IPS-NIHi7 (cell line): ENCODE results near the gene ZFP92.
"Not testable (repeated sequence)": the region's sequence is repeated elsewhere in the genome, so short reads cannot be mapped to it uniquely, and the experiment has no call there.

ENCODE experiments used
- DNase-seq: peaks from one replicate; pipeline ENCODE4 v3.0.0; 2012; ENCODE audit warnings: mixed read lengths; ENCODE audit errors: extremely low spot score

The ZFP92 gene

DNA sequence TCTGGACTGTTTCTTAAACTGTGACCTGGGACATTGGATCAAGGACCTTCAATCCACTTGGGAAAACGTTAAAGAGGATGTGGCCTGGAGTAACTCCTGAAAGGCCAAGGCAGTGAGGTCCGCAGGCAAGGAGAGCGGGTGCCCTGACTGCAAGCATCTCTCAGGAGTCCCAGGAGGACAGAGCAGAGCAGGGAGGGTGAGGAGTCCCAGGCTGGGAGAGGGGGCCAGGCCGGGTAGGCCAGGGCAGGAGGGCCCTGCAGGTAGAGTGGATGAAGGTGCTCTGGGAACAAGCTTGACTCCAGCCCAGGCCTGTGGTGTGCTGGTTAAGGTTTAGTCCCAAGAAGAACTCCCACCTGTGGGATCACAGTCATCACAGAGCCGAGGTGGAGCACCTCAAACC lies 23.9 kb upstream of the ZFP92 start:
- no peak for DNase-seq

DNA sequence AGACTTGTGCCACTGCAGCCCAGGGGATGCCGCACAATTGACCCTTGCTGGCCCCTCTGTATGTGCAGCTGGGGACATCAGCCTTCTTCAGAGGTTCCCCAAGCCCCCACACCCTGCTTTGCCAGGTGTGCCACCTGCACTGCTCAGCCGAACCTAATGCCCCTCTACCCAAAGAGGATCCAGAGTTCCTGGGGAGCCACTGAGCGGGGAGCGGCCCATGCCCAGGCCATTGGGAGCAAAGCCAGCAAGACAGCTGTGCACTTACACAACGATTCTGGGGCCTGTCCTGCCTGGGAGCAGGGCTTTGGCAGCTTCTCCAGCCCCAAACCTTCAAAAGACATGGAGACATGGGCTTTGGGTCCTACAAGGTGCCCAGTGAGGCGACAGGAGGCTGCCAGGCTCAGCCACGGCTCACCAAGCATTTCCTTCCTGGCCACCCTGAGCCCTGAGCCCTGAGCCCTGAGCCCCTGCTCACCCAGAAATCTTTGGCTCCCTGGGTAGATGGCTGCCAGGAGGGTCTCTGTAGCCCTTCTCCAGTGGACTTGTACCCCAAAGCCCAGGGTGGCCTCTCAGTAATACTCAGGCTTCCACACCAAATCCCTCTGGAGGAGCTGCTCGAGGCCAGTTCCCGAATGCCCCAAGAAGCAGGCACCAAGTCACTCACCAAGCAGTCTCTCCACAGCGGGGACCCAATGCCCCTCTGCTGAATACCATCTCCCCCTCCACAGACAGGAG lies 23.1 kb upstream of the ZFP92 start:
- no peak for DNase-seq

DNA sequence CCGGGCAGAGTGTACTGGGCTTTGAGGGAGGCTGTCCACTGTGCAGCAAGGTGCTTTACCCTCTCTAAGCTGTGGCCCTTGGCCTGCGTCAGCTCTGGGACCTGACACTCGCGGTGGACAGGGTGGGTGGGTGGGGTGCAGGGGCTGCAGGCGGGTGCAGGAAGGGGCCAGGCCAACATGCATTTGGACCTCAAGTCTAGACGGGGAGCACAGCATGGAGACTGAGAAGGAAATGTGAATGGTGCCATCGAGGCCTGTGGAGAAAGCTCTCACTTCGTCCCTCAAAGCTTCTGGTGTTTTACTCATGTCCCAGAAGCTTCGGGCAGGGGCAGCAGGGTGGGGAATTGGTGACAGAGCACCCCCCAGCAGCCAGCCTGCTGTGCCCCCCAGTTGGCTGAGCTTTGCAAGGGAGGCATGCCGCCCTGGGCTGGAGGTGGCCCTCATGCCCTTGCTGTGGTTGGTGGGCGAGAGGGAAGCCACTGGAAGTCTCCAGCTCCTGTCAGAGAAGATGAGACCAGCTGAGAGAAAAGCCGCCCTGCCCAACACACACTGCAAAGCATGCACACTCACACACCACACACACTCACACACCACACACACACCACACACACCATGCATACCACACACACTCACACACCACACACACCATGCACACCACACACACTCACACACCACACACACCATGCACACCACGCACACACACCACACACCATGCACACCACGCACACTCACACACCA lies 22.4 kb upstream of the ZFP92 start:
- DNase-seq = no peak

DNA sequence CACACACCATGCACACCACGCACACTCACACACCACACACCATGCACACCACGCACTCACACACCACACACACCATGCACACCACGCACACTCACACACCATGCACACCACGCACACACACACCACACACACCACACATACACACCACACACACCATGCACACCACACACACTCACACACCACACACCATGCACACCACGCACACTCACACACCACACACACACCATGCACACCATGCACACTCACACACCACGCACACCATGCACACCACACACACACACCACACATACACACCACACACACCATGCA lies 21.9 kb upstream of the ZFP92 start:
- not testable (repeated sequence) for DNase-seq

DNA sequence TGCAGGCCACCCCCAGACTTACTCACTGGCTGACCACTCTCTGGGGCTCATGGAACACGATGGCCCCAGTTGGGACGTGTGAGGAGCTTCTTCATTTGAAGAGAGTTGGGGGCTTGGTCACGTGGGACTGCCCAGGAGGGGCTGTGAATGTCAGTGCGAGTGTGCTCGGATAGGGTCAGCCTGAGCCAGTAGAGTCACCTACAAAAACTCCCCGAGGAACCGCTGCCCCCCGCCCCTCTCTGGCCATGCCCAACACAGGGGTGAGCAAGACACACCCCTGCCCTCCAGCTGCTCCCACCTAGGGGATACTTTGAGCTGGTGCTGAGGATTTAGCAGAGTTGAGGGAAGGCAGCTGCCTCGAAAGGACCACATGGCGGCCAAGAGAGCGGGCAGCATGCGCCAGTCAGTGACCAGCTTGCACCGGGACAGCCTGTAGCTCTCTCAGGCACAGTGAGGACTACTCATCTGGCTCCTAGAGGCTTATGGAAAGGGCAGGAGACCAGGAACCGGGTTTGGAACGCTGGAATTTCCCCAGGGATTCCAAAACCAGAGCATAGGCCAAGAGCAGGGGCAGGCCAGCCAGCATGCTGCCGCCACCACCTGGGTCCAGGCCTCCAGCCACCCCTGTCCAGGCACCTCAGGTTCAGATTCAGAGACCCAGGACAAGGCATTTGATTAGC lies 18.5 kb upstream of the ZFP92 start:
- DNase-seq = no peak

DNA sequence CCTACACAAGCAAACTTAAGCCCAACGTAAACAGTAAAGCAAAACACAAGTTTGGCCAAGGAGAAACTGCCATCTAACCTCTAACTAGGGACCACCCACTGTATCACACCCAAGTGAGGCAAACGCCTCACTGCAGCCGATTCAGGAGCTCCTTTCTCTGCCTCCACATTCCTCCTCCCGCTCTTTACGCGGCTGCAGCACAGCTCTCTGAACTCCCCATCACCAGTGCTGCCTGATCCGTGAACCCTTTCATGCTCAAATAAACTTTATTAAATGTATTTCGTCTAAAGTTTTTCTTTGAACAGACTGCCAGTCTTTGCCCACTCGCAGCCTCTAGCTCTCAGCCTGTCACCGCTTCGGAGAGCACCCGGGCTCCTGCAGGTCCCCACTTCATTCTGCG lies 16.7 kb upstream of the ZFP92 start:
- no peak for DNase-seq

DNA sequence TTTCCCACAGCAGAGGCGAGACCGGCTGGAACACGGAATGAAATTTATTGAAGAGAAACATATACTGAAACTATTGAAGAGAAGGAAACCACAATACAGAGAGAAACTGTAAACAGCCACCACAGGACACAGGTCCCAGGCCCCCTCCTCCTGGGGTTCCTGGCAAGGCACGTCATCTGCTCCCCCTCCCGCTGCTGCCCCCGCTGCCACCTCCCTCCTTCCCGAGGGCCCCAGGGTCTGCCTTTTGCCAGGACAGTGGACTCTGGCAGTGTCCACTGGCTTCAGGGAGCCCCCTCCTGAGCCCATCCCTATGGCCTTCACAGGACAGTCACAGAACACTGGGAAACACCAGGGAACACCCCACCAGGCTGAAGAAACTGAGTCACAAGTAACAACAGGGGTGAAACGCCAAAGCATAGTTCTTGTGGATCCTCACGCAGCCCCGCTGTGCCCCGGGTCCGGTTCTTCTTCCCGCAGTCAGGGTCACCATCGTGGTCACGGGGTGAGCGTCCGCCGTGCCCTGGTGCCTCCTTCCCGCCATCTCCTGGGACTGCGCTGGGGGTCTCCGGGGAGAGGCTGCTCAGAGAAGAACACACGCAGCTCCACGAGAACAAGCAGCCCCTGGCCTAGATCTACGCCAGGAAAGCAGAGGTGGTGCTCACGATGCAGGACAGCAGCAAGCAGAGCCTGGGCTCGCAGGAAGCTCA lies 15.5 kb upstream of the ZFP92 start:
- no peak for DNase-seq

DNA sequence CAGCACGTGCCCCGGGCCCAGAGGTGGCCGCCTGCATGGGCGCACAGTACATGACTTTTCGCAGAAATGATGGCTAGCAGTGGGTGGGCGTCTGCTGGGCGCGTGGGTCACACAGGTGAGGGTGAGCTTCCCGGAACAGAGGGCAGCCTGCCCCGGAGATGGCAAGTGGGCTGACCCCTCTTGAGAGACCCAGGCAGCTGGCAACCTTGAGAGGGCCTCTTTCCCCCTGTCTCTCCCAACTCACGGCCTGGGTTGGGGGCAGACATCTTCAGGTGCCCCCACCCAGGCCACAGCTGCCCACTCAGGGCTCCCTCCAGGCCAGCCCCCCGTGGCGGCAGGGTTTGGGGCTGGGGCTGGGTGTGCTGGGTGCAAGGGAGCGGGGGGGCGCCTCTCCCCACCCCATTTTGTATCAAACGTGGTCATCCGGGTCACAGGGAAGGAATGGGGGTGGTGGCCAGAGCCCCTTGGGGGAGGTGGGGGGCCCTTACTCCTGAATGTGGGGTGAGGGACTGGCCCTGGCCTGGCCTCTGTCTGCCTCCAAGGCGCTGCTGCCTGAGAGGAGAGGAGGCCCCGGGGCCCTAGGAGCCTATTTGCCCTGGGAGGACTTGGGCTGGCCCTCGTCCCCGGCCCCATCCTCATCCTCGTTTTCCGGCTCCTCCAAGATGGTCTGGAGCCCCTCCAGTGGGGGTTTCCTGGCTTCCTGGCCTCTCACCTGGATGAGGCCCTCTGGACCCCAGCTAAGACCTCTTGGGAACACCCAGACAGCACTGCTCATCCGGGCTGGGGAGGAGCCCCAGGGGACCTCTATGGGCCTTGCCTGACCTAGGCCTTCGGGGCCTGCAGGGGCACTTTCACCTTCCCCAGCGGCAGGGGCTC lies 14.7 kb upstream of the ZFP92 start:
- no peak for DNase-seq

DNA sequence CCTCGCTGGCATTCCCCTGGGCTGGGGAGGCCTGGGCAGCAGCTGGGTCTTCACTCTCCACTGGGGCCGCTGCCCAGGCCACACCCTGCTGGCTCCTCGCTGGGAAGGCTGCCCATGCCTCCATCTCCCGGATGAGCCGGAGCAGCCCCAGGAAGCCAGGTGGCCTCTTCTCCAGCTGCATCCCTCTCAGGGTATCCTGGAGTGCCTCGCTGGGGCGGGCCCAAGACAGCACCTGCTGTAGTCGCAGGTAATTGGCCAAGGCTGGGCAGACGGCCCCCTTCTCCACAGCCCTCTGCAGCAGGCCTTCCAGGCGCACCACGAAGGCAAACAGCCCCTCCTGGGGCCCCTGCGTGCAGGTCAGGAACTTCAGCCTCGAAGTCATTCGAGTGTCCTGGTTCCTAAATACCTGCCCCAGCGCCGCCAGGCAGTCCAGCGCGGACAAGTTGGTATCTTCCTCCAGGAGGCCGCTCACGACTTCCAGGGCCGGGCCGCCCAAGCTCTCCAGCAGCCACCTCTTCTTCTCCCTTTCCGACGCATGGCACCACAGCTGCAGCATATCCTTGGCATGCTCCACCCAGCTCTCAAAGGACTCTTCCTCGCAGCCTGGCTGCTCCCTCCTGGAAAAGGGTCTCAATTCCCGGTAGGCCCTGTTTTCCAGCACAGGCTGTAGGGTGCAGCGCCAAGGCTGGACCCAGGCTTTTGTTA lies 13.9 kb upstream of the ZFP92 start:
- no peak for DNase-seq

DNA sequence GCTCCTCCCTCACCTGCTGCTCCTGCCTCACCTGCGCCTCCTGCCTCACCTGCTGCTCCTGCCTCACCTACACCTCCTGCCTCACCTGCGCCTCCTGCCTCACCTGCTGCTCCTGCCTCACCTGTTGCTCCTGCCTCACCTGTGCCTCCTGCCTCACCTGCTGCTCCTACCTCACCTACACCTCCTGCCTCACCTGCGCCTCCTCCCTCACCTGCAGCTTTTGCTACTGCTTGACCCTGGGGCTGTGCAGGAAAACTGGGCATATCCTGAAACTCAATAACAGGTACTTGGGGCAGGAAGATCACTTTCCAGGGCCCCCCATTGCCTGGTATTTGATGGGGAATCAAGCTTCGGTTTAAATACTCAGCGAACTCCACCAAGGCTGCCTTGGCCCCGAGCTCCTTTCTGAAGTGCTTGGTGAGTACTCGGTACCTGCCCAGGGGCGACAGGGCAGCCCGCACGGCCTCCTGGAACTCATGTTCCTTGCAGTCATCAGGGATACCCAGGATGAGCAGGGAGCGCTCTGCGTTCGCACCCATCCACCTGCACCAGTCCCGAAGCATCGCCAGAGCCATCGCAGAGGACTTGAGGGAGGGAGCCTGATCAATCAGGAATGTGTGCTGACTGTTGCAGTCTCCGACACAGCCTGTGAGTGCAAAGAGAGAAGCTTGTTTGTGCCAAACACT lies 12.9 kb upstream of the ZFP92 start:
- no peak for DNase-seq

DNA sequence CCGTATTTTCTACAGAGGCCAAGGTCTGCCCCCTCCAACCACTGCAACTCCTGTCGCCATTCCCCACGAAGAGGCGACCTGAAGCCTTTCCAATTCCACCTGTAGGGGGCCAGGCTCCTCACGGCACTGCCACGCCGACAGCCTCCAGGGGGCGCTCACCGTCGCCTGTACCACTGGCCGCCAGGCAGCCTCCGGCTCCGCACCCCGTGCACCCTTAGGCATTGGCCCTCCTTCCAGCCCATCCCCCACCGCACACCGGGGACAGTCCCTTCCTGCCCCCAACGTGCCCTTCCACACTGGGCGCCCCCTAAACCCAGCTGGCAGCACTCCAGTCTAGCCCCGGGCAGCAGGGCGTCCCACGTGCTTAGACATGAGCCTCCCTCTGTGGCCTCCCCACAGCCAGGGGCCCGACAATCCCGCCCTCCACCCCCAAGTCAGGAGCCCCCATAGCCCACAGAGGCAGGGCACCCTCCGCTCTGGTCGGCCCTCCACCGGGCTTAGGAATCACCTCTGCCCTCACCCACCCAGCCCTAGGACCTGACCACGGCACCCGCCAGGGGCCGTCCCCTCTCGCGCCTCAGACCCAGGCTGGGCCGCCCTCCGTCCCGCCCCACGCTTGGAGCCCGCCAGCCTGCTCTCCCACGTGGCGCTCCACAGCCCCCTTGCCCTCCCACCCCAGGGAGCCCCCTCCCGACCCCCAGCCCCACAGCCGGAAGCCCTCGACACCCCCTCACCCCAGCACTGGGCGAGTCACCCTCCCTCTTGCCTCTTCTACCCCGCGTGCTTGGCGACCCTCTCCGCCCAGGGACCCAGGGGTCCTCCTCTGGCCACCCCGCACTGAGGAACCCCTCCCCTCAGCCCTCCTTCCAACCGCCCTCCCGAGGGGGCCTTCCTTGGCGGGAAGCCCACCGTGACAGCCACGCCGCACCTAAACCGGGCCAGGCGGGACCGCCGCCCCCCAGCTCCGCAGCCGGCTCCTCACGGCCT lies 10.8 kb upstream of the ZFP92 start:
- peak; percentile 83 for DNase-seq

DNA sequence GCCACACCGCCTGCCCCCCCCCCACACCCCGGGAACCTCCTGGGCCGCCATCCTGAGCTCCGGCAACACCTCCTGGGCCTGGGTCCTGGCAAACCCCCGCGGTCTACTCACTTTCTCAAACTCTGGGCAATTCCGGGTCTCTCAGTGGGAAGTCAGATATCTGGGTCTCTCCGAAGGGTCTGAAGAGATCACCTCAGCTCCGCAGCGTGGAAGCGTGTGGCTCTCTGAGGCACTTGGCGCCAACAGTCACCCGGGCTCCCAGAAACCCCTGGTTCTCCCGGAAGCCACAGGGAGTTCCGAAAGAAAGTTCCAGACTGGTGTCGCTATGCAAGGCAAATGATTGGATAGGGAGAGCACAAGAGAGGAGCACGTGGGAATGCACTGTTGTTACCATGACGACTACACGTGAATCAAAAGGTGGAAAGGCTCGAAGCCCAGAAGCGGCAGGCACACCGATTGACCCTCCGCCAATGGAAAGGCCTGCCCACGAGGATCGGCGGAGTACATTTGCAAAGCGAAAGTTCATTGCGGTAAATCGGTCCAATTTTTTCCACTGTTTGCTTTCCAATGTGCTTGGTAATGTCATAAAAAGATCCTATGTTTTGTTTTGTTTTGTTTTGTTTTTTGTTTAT lies 10.0 kb upstream of the ZFP92 start, which contains the start of gene PNMA6E:
Gene PNMA6E, minus strand, starts transcription at position 218 of the 632 bp plus-strand sequence. CDS start 2,501 bp downstream, outside the sequence.
- no peak for DNase-seq

DNA sequence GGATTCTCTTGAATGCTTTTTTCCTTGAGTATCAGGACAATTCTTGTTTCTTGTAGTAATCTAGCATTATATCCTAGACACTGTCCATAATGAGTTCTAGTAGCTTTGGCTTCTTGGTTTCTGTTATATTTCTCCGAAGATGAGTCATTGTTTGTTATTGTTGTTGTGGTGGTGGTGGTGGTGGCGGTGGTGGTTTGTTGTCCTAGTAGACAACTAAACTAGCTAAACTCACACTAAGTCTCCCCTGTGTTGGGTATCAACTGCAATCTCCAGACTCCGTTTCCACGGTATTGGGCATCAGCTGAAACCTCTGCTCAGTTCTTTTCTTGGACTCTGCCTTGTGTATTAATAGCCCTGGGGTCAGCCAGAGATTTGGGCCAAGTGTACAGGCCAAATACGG lies 6.9 kb upstream of the ZFP92 start:
- DNase-seq = not testable (repeated sequence)

DNA sequence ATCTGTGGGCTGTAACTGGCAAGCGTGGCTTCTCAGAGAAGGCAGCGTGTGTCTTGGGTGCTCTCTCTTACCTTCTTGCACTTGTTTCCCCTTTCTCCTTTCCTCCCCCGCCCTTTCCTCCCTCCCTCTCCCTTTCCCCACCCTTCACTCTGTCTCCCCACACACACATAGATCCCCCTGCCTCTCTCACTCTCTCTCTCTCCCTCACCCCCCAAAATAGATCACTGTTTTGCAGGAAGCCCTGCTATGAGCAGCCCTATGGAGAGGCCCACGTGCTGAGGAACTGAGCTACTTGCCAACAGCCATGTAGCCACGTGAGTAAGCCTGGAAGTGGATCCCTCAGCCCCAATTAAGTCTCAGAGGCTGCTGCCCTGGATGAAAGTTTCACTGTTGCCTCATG lies 5.8 kb upstream of the ZFP92 start:
- DNase-seq = no peak

DNA sequence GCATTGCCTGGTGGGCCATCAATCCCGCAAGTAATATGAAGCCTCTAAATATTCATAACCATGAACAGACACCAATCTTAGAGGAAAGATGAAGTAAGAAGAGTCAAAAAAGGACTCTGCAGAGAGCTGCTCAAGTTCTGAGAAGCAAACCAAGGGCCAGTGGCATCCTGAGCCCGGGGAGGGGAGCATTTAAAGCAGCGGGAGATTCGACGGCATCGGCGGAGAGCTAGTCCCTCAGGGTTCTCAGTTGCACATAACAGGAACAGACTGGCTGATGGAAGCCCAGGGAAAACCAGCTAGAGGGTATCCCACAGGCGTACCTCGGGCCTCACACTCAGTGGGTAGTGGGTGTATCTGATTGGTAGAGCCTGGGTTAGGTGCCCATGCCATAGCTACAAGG lies 5.3 kb upstream of the ZFP92 start:
- no peak for DNase-seq

DNA sequence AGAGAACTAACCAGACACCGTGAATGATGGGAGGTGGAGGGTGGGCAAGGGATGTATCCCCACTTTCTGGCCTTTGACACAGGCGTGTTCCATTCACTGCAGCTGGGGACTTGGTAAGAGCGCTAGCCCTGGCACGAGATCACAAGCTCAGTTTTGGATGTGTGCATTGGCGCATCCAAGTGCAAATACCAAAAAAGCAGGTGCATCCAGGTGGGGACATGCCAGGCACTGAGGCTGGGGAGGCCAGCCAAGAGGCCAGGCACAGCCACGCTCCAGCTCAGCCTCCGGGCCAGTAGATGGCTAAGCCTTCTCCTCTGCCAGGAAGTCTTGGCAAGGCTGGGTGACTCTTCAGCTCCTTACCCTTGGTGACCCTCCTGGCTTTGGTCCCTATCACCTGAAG lies 4.4 kb upstream of the ZFP92 start:
- DNase-seq = no peak

DNA sequence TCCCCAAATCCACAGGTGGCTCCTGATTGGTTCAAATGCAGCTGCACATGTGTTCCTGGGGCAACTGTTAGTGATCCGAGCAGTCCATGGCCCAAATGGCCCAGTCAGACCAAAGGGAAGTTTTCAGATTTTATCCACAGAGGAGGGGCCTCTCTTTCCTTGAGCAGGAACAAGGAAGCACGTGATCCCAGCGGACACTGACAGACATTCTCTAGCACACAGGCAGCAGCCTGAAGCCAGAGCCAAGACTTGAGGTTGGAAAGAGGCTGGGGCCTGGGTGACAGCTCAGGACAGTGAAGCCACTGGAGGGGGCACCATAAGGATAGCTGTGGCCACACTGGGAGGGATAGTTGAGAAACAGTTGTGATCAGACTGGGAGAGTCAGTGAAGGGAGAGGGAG lies 3.5 kb upstream of the ZFP92 start:
- DNase-seq = no peak

DNA sequence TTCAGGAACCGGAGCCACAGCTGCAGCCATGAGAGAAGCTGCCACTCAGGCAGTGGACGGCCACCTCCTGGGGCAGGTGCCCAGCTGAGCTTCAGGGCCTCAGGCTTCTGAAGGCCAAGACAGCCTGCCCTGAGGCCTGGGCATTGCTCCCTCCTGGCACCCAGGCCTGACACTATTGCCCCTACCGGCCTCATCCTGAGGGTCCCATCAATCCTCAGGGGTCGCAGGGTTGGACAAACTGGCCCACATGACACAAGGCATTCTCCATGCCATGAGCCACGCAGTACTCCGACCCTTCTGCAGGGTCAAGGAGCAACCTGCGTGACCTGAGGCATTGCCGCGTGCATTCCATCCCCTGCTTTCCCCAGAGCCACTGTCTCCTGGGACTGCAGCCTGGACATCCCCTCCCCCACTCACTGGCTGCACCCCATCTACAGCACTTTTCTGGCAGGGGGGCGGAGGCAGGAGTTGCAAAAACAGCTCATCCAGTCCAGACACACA lies 3.0 kb upstream of the ZFP92 start:
- DNase-seq = no peak
